GM19372 (cell line): ENCODE results near the gene DENND2A.
A peak's percentile ranks its signal among the peaks of the same experiment; 100 is the strongest.
"Not testable (repeated sequence)": the region's sequence is repeated elsewhere in the genome, so short reads cannot be mapped to it uniquely, and the experiment has no call there.

Experiments used
- ATAC-seq: cut with Tn5 transposase; IDR thresholded peaks from one replicate; pipeline ENCODE4 v1.9.1; 2021; ENCODE audit warnings: mild to moderate bottlenecking, low read depth, moderate library complexity; ENCODE audit not compliant: unreplicated experiment

Gene DENND2A

GRCh38 chr7:140674356-140674800 lies 33.8 kb upstream of the DENND2A start:
- ATAC-seq, result no peak

- no peak for ATAC-seq
Measured at GRCh38 chr7:140673774-140674155, 33.2 kb upstream of the DENND2A start.

GRCh38 chr7:140673063-140673773 lies 32.6 kb upstream of the DENND2A start:
- ATAC-seq, result peak; percentile 49

GRCh38 chr7:140672382-140673062 lies 31.9 kb upstream of the DENND2A start, which contains the start of gene ADCK2:
Gene ADCK2 (plus strand): TSS chr7:140672945. CDS start chr7:140673331, 386 bp downstream.
- peak; percentile 57 for ATAC-seq

- no peak for ATAC-seq
Measured at GRCh38 chr7:140671966-140672365, 31.4 kb upstream of the DENND2A start.

GRCh38 chr7:140670343-140670935 lies 29.8 kb upstream of the DENND2A start:
- ATAC-seq, result no peak

- not testable (repeated sequence) for ATAC-seq
Measured at GRCh38 chr7:140669862-140670261, 29.2 kb upstream of the DENND2A start.

- ATAC-seq, result no peak
Measured at GRCh38 chr7:140669352-140669751, 28.7 kb upstream of the DENND2A start.

- ATAC-seq, result no peak
Measured at GRCh38 chr7:140668641-140669040, 28.0 kb upstream of the DENND2A start.

GRCh38 chr7:140667476-140667875 lies 26.9 kb upstream of the DENND2A start:
- ATAC-seq, result no peak

- ATAC-seq, result not testable (repeated sequence)
Measured at GRCh38 chr7:140662938-140663337, 22.3 kb upstream of the DENND2A start.

- ATAC-seq, result no peak
Measured at GRCh38 chr7:140661124-140661523, 20.5 kb upstream of the DENND2A start.

GRCh38 chr7:140659856-140660255 lies 19.2 kb upstream of the DENND2A start:
- ATAC-seq, result no peak

GRCh38 chr7:140657891-140658290 lies 17.3 kb upstream of the DENND2A start:
- ATAC-seq, result no peak

GRCh38 chr7:140656548-140657515 lies 16.2 kb upstream of the DENND2A start:
- peak; percentile 91 for ATAC-seq

GRCh38 chr7:140655511-140656408 lies 15.1 kb upstream of the DENND2A start:
- no peak for ATAC-seq

- ATAC-seq, result no peak
Measured at GRCh38 chr7:140654661-140655060, 14.0 kb upstream of the DENND2A start.

- no peak for ATAC-seq
Measured at GRCh38 chr7:140654109-140654387, 13.4 kb upstream of the DENND2A start.

GRCh38 chr7:140653319-140654108 lies 12.9 kb upstream of the DENND2A start:
- ATAC-seq, result no peak
